ENCODE measurements around the gene ZSWIM7. TPM values are rescaled to one million over a fixed set of nuclear protein-coding genes. Genes with fewer than 3 reads are reported as not detected.

ZSWIM7 gene
- total RNA-seq, 2 donors from 2014 or later, result 15.1 to 16.5 TPM

DNA sequence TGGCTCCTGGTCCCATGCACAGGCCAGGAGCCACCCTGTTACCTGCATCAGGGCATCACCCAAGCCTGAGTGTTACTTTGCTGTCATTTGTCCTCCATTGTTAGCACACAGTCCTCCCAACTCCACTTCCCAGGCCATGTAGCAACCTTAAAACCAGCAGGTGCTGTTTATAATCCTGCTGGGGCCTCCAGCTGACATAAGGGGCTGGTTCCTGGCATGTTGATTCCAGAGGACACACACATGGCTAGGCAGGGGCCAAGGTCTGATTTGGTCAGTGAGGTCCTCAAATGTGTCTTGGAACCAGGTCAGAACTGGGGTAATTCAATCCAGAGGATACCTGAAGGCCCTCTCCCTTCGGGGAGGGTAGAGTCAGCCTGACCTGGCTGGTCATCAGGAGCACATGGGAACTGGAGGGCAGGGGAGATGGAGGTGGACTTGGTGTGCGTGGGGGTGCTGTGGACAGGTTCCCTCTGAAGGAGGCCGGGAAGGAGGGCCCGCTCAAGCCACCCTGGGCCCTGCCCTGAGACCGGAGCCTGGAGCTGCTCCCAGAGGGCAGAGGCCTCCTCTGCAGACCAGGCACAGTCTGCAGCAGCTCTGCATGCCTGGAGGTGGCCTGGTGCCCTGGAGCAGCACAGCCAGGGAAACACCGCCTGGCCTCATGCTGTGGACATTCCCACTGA is 48.0 kb downstream of the ZSWIM7 start:
- Histone ChIP-seq H3K36me3 (no peaks in the 10 kb centered on the region), H3K27me3 (replicated peaks; ENCODE audit: insufficient read depth) (no peaks in the 10 kb centered on the region), H3K4me3 (no peak overlapping the region), H3K4me1 (replicated peaks) (no peaks in the 10 kb centered on the region), H3K9me3 (no peaks in the 10 kb centered on the region), H3K27ac (no peak overlapping the region)
- WGBS, result 92% methylated on average over 6 of the region's 6 CpGs
- TF ChIP-seq, protein P1, sequence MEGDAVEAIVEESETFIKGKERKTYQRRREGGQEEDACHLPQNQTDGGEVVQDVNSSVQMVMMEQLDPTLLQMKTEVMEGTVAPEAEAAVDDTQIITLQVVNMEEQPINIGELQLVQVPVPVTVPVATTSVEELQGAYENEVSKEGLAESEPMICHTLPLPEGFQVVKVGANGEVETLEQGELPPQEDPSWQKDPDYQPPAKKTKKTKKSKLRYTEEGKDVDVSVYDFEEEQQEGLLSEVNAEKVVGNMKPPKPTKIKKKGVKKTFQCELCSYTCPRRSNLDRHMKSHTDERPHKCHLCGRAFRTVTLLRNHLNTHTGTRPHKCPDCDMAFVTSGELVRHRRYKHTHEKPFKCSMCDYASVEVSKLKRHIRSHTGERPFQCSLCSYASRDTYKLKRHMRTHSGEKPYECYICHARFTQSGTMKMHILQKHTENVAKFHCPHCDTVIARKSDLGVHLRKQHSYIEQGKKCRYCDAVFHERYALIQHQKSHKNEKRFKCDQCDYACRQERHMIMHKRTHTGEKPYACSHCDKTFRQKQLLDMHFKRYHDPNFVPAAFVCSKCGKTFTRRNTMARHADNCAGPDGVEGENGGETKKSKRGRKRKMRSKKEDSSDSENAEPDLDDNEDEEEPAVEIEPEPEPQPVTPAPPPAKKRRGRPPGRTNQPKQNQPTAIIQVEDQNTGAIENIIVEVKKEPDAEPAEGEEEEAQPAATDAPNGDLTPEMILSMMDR (IDR thresholded peaks at IDR 0.05), result no peak
- intact Hi-C loops (cut with DNase I), result no loop called here
- no peak for DNase-seq (ENCODE audit: low spot score)

DNA sequence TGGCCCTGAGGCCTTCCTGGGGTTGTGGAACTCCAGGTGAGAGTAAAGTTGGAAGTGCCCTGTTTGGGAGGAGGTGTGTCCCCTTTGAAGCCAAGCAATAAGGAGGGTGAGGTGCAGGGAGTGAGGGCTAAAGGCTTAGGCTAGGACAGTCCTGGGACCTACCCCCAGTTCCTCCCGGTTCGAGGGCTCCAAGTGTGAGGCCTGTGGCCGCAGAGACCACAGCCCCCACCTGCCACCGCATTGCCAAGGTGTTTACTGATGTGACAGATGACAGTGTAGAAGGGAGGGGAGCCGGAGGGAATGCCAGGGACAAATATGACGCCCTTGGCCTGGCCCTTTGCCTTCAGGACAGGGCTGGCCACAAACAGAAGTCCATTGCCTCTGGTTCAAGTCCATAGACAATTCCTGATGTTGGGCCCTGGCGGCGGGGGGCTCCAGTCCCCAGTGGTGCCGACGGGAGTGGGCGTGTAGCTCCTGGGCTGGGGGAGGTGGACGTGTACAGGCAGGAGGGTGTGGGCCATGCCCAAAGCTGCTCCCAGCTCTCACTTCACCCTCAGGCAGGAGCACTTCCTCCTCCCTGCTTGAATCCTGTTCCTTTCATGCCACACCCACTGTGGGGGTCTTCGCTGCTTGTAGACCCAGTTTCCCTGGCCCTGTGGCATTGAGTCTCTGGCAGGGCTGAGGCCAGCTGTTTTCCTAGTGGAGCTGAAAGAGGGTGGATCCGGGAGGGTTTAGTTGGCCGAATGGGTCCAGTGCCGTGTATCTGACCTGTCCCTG is 51.3 kb downstream of the ZSWIM7 start:
- intact Hi-C loops (cut with DNase I), result no loop called here
- Histone ChIP-seq H3K9me3 (no peaks in the 10 kb centered on the region), H3K36me3 (no peaks in the 10 kb centered on the region), H3K4me1 (replicated peaks) (peaks cover 5% of the 10 kb centered on the region), H3K27me3 (replicated peaks; ENCODE audit: insufficient read depth) (no peaks in the 10 kb centered on the region), H3K27ac (no peak overlapping the region), H3K4me3 (no peak overlapping the region)
- TF ChIP-seq POLR2A (IDR thresholded peaks at IDR 0.05), result no peak
- TF ChIP-seq, protein P1 (IDR thresholded peaks at IDR 0.05), result no peak
- no peak for TF ChIP-seq POLR2AphosphoS5 (IDR thresholded peaks at IDR 0.05)
- 71% methylated on average over 14 of the region's 16 CpGs for WGBS
- DNase-seq (ENCODE audit: low spot score), result no peak

DNA sequence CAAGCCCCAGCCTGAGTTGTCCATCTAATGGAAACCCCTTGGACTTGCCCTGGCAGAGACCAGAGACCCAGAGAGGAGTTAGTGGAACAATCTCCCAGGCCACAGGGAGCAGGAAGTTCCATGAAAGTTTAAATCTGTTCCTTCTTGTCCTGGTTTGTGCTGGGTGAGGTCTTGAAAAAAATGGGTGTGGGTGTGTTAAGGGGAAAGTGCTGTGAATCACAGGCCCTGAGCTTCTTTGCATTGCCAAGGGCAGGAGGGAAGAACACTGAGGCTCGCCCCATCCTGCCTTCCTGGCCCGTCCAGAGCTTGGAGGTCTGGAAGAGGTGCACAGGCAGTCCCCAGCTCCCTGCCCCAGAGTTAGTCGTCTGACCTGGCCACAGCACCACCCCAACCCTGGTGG is 52.2 kb downstream of the ZSWIM7 start:
- WGBS, result 74% methylated on average over 3 of the region's 3 CpGs
- Histone ChIP-seq H3K9me3 (no peaks in the 10 kb centered on the region), H3K4me3 (no peak overlapping the region), H3K4me1 (replicated peaks) (peaks cover 5% of the 10 kb centered on the region), H3K27ac (no peak overlapping the region), H3K36me3 (no peaks in the 10 kb centered on the region), H3K27me3 (replicated peaks; ENCODE audit: insufficient read depth) (no peaks in the 10 kb centered on the region)
- DNase-seq (ENCODE audit: low spot score), result no peak
- TF ChIP-seq, protein P1 (IDR thresholded peaks at IDR 0.05), result no peak
- peak; percentile 40 for TF ChIP-seq POLR2A (IDR thresholded peaks at IDR 0.05)
- intact Hi-C loops (cut with DNase I), result no loop called here

DNA sequence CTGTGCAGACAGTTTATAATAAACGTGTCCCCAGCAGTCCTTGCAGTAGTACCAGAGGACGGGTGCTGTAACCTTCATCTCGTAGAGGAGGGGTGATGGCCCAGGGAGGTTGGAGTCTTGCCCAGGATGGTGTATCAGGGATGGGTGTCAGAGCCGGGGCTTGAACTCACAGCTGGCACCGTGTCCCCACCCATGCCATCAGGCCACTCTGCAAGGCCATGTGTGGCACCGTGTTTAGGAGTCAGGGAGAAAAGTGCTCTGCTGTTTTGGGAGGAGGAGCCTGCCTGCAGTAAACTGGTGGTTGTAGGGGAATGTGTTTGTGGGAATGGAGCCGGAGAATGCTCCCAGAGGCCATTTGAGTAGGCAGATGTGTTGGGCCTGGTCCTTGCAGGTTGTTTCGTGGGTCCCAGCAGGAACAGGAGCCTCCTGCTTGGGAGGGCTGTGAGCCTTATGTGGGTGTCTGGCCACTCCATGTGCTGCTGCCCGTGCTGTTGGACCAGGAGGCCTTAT is 52.8 kb downstream of the ZSWIM7 start:
- peaks cover 5% of the 10 kb centered on the region for H3K4me1 ChIP-seq (replicated peaks)
- no peaks in the 10 kb centered on the region for H3K27me3 ChIP-seq (replicated peaks; ENCODE audit: insufficient read depth)
- no peak overlapping the region for H3K4me3 ChIP-seq
- 71% methylated on average over 9 of the region's 9 CpGs for WGBS
- intact Hi-C loops (cut with DNase I), result no loop called here
- TF ChIP-seq POLR2A (IDR thresholded peaks at IDR 0.05) (no peak), POLR2AphosphoS5 (IDR thresholded peaks at IDR 0.05) (no peak)
- TF ChIP-seq, protein P1 (IDR thresholded peaks at IDR 0.05), result no peak
- H3K36me3 ChIP-seq, result no peaks in the 10 kb centered on the region
- no peak overlapping the region for H3K27ac ChIP-seq
- H3K9me3 ChIP-seq, result no peaks in the 10 kb centered on the region
- DNase-seq (ENCODE audit: low spot score), result no peak

Data from prostate gland (tissue), 2 donors.